Stimulated activated CD8-positive, alpha-beta memory T cell treated with anti-CD3 and anti-CD28 coated beads, Interleukin-15, amount 100 ng/mL, for 1 hour (primary cell): ENCODE results near the gene NOPCHAP1.
"Not testable (repeated sequence)": the region's sequence is repeated elsewhere in the genome, so short reads cannot be mapped to it uniquely, and the experiment has no call there.

Experiments
- DNase-seq: peaks from one replicate; pipeline ENCODE4 v3.0.0-alpha.2; 2020; ENCODE audit warnings: low read depth

NOPCHAP1 gene

DNA sequence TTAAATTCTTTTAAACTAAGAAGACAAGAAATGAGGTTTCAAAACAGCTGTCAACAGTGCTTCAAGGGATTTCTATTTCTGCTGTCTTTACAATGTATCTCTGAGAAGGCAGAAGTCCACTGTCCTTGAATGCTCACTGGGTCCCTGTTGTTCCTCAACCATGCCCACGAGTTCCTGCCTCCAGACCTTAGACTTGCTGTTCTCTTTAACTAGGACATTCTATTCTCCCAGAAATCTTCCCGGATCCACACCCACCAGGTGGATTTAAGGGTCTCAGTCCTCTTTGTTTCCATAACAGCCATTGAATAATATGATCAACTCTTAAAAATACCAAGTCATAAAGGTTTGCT is 21.3 kb upstream of the NOPCHAP1 start:
- no peak for DNase-seq

DNA sequence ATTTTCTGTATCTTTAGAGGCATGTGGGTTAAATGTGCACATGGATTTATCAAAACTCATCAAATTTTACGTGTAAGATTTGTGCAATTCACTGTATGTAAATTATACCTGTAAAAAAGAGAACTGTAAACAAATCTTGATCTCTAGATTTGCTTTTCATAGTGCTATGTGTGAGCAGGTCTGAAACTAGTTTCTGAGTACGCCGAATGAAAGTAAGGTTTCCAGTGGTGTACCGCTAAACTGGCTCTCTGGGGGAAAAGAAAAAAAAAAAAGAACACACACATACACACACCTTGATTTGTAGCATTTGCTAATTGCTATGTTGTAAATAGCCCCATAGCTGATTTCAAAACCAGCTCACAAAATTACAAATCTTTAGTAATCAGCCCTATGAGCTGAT is 19.4 kb upstream of the NOPCHAP1 start:
- DNase-seq = no peak

DNA sequence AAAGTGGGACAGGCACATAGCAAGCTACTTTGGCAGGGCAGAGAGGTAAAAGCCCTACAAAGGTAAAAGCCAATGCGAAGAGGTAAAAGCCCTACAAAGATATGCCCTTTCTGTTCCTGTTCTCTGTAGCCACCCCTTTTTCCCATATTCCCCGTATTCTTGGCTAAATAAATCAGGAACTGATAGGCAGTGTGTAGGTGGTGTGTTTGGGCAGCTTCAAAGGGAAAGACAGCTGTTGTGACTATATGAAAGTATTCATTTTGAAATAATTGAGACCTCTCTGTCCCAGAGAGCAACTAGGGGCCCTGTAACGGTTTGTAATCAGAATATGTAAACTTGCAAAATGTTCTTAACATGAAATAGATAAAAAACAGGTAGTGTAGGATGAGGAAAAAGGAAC is 16.8 kb upstream of the NOPCHAP1 start:
- no peak for DNase-seq

DNA sequence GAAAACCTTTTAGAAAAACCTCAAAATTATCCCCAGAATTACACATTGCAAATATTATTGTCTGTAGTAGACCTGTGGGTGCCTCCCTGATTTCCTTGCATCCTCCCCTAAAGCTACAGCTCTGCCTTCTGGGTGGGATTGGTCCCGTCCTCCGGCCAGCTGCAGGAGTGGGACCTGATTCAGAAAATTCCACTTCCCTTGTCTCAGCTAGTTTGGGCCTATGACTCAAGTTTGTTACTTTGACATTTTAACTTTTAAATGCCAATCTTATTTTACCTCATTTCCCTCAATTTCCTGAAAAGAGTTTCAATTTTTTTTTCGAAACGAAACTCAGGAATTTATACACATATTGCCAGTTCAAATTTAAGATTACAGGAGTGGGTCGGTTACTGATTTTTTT is 14.8 kb upstream of the NOPCHAP1 start:
- DNase-seq = no peak

DNA sequence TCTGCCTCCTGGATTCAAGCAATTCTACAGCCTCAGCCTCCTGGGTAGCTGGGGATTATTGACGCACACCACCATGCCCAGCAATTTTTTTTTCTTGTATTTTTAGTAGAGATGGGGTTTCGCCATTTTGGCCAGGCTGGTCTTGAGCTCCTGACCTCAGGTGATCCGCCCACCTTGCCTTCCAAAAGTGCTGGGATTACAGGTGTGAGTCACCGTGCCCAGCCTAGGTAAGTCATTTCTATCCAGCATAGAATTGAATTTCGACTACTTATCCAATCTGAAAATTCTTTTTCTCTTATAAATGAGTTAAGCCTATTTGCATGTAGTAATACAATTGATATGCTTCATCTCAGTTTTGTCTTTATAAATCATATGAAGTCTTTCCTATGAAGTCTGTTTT is 12.9 kb upstream of the NOPCHAP1 start:
- DNase-seq = no peak

DNA sequence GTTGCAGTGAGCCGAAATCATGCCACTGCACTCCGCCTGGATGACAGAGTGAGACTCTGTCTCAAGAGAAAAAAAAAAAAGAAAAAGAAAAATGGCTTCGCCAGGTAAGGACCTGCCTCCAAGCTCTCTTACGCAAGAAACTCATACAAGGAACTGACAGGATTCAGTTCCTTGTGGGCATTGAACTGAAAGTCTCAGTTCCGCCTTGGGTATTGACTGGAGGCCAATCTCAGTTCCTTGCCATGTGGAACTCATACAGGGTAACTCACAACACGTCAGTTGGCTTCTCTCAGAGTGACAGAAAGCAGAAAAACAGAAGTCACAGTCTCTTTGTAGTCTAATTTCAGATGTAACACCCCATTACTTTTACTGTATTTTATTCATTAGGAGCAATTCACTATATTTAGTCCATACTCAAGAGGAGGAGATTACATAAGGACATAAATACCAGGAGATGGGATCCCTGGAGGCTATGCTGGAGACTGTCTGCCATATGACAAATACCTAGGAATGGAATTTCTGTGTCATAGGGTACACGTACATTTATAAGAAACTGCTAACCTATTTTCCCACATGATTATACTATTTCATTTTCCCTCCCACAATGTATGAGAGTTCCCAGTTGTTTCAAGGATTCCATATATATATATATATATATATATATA is 11.4 kb upstream of the NOPCHAP1 start:
- DNase-seq = no peak

DNA sequence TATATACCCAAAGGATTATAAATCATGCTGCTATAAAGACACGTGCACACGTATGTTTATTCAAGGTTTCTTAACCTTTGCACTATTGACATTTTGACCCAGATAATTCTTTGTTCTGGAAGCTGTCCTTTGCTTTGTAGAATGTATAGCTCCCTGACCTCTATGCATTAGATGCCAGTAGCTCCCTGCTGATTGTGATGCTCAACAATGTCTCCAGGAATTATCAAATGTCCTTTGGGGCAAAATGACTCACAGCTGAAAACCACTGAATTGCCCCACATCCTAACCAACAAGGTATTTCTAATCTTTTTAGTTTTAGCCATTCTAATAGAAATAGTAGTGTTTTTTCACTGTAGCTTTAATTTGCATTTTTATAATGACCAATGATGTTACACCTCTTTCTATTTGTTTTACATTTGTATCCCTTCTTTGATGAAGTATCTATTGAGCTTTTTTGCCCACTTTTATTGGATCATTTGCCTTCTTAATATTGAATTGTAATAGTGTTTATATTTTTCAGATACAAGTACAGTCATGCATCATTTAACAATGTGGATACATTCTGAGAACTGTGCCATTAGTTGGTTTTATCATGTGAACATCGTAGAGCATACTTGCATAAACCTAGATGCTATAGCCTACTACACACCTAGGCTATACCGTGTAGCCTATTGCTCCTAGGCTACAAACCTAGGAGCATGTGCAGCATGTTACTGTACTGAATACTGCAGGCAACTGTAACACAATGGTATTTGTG is 10.4 kb upstream of the NOPCHAP1 start:
- no peak for DNase-seq

DNA sequence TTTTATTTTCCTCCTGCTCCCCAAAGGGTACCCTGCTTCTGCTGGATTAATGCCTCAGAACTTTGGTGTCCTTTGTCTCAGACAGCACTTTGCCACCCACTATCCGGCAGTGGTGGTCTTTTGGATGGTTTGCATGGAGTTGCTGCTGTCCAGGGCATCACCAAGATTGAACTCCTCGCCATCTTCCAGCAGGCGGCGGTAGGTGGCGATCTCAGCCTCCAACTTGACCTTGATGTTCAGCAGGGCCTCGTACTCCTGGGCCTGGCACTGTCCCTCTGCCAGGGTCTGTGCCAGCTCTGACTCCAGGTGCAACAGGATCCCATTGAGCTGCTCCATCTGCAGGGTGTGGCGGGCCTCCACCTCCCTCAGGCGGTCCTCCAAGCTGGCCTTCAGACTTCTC is 9.4 kb upstream of the NOPCHAP1 start:
- no peak for DNase-seq

DNA sequence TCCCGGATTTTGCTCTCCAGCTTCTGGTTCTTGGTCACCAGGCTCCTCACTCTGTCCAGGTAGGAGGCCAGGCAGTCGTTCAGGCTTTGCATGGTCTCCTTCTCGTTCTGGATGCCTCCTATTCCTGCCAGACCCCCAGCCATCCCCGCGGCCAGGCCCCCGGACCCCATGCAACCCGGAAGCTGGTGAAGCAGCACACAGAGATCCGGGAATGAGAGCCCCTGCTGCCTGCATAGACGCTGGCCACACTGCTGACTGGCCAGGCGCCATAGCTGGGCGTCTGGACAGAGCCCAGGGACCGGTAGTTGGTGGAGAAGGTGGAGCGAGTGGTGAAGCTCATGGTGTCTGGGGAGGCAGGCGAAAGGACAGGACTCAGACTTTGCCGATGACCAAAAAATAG is 8.4 kb upstream of the NOPCHAP1 start:
- DNase-seq = not testable (repeated sequence)

DNA sequence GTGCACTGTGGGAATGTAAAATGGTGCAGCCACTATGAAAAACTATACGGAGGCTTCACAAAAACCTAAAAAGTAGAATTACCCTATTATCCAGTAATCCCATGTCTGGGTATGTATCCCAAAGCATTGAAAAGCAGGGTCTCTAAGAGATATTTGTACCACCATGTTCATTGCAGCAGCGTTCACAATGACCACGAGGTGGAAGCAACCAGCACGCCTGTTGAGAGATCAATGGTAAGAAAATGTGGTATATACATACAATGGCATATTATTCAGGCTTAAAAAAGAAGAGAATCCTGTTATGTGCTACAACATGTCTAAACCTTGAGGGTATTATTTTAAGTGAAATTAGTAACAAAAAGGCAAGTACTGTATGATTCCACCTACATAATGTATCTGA is 910 bp upstream of the NOPCHAP1 start:
- DNase-seq = no peak

DNA sequence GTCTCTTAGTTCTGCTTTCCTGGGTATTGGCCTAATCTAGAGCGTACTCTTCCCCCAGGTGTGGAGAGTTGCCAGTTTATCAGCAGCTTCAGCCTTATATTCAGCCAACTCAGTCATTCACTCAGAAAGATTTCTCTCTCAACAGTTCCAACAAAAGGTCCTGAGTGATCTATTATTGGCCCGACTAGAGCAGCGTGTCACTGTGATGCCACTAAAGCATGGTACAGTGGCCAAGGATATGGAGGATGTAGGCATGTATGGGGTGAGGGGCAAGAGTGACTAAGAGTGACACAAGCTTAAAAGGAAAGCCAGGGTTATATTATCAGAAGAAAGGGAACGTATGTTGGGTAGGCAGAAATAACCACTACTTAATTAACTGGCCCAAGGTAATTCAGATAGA is 4.8 kb downstream of the NOPCHAP1 start:
- DNase-seq = no peak

DNA sequence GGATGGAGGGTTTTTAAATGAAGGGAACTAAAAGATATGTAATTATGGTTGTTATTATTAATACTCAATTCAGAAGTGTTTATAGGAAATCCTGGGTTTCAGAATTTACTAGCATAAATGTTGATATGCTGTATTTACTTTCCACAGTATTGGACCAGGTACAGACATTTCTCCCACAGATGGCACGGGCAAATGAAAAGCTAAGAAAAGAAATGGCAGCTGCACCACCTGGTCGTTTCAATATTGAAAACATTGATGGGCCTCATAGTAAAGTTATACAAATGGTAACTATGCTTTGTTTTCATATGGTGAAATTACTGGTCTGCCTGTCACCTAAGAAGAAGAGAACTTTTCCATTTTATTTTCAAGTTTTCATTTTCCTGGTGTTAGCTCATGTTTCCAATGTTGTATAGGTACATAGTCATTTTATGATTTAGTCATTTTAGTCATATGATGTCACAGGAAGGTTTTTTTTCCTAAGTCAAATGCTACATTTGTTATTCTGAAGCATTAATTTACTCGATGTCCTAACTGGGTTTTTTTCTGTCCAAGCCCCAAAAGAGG is 5.5 kb downstream of the NOPCHAP1 start:
- DNase-seq = no peak

DNA sequence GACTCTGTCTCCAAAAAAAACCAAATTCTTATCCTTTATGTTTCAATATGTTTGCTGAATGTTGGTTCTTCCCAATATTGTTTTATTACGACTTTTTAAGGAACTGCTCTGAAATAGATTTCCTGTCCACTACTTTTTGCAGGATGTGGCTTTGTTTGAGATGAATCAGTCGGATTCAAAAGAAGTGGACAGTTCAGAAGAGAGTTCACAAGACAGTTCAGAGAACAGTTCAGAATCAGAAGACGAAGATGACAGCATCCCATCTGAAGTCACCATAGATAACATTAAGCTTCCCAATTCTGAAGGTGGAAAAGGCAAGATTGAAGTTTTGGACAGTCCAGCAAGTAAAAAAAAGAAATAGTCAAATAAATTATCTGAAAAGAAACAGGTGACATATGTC is 8.2 kb downstream of the NOPCHAP1 start:
- DNase-seq = no peak

DNA sequence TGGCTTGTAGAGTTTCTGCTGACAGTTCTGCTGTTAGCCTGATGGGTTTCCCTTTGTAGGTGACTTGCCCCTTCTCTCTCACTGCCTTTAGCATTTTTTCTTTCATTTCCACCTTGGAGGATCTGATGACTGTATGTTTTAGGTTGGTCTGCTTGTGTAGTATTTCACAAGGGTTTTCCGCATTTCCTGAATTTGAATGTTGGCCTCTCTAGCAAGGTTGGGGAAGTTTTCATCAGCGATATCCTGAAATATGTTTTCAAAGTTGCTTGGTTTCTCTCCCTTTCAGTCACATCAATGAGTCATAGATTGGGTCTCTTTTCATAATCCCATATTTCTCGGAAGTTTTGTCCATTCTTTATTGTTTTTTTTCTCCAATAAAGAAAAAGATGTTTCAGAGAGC is 11.4 kb downstream of the NOPCHAP1 start:
- no peak for DNase-seq

DNA sequence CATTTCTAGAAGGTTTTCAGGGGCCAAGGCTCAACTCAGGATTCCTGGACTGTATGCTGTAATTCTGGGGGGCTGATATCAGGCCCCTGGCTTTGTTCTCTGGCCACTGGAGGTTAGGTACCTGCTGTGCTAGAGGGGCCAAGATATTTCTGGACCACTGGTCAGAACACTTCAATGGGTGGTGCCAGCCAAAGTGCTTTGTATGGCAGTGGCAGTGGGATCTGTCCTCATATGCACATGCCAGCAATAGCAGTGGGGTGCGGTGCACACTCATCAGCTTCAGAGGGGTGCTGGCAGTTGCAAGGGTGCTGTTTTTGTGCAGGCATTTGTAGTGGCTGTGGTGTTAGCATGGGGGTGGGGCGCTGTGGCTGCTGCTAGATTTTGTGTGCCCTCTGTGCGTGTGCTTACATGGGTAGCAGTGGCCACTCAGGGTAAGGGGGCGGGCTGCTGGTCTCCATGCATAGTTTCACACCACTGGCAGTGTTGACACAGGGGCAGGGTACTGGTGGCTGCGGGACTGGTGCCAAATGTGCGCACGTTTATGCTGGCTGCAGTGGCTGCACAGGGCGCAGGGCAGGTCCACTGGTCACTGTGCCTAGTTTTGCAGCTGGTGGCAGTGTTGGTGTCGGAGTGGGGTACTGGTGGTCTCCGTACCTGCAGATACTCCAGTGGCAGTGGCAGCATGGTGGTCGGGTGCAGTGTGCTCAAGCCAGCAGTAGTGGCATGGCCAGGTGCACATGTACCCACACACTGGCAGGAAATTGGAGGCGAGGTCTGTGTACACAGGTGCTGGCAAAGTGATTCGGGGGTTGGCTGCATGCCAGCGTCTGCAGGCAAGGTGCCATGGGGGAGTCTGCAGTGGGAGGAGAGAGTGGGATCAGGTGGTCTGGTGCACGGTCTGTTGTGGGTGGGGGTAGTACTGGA is 12.6 kb downstream of the NOPCHAP1 start:
- no peak for DNase-seq

DNA sequence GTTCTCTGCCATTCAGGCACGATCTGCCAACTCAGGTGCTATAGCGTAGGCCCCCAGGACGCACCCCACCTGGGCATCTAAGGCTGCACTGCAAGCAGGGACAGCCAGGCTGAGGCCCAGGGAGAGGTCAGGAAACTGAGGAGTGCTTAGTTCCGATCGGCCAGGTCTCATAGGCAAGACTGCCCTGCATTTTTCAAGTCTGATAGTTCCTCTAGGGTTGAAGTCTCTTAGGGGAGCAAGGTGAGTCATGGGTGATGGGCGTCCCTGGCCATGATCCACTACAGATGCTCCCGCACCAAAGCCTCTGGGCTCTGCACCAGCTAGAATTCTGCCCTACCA is 13.2 kb downstream of the NOPCHAP1 start:
- DNase-seq = no peak

DNA sequence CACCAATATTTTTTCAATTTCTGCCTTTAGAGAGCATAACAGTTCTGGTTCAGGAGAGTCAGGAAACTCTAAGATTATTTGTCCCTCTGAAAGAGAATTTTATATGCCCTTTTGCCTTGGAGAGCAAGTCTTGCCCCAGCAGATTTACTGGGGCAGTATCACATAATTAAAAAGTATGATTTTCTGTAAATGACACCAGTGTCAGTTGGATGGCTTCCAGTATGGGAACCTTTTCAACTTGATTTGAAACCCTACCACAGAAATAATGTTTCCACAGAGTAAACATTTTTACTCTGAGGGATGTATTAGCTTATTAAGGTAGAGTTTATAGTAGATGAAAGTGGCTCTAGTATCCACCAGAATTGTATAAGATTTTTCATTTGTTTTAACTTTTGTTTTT is 15.4 kb downstream of the NOPCHAP1 start:
- no peak for DNase-seq

DNA sequence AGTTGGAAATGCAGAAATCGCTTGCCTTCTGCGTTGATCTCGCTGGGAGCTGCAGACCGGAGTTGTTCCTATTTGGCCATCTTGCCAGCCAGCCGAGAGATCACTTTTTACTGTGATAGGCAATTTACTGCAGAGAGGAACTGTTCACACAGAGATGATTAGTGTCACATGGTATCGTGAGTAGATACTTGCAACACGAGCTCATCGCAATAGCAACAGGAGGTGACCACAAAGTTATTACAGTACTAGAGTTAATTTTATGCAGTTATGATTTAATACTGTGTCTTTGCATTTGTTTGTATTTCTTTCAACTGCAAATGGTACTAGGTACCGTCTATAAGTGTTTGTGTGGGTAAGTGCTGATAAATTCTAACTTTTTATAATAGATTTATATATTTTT is 27.8 kb downstream of the NOPCHAP1 start:
- no peak for DNase-seq

DNA sequence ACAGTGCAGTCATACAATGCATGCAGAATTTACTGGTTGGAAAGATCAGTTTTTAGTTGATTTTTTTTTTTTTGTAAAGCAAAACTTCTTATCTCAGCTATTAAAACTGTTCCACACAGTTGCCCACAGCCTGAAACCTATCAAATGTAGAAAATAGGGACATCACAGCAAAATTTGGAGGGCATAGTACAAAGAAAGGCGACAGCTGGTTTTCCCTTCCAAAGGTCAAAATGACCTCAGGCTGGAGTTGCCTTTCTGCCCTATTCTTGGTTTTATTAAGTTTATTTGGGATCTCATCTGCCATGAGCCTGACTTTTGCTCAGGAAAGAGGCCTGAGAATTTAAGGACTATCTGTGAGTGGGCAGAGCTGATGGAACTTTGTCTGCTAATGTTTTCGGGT is 28.5 kb downstream of the NOPCHAP1 start:
- DNase-seq = no peak

DNA sequence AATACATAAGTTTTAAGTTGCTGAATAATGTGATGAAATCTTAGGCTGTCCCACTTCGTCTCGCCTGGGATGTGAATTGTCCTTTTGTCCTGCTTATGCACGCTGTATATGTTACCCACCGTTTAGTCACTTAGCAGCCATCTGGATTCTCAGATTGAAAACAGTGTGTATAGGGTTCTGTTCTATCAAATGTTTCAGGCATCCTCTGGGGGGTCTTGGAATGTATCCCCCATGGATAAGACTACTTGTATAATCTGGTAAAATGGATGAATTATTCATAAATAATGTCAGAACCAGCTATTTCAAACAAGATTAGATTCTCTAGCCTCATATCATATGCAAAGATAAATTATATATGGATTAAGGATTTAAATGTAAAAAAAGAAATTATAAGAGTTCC is 29.4 kb downstream of the NOPCHAP1 start:
- no peak for DNase-seq

DNA sequence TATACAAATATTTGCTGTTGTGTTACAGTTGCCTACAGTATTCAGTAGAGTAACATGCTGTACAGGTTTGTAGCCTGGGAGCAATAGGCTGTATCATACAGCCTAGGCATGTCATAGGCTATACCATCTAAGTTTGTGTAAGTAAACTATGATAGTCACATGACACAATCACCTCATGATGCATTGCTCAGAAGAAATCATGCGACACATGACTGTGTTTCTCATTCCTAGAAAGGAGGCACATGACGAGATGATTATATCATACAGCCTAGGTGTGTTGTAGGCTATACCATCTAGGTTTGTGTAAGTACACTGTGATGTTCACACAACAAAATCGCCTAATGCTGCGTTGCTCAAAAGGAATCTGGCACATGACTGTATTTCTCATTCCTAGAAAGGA is 31.9 kb downstream of the NOPCHAP1 start:
- no peak for DNase-seq

DNA sequence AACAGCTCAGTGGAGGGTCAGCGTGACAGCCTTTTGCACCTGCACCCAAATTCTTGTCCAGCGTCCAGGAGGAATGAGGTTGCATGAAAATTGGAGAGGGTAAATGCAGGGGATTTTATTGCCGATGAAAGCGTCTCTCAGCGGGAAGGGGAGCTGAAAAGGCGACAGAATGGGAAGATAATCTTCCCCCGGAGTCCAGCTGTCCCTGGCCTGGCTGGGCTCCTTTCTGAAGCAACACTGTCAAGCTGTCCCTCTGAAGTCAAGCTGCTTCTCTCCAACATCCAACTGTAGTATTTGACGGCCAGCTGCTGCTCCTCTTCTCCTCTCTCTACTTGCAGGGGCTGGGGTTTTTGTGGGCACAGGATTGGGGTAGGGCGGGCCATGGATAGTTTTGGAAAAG is 32.7 kb downstream of the NOPCHAP1 start:
- DNase-seq = no peak
